Measurements from ENCODE around the gene COPS8.

COPS8 gene

GRCh38 chr2:237045449-237045848 is 40.2 kb upstream of the COPS8 start:
- DNase-seq (ENCODE audit: low read depth): peak; percentile 80
- no peak overlapping the region for H3K4me3 ChIP-seq (ENCODE audit: low read length)

GRCh38 chr2:237048595-237048994 is 37.1 kb upstream of the COPS8 start:
- no peak overlapping the region for H3K4me3 ChIP-seq (ENCODE audit: low read length)
- no peak for TF ChIP-seq CTCF (conservative IDR thresholded peaks at IDR 0.05; ENCODE audit: low read length)
- no peak for DNase-seq (ENCODE audit: low read depth)

More at GRCh38 chr2:237045449-237045848, 40.2 kb upstream of the COPS8 start:
- no peak for TF ChIP-seq CTCF (conservative IDR thresholded peaks at IDR 0.05; ENCODE audit: low read length)

GRCh38 chr2:237051861-237052260 is 33.8 kb upstream of the COPS8 start:
- no peak overlapping the region for H3K4me3 ChIP-seq (ENCODE audit: low read length)
- TF ChIP-seq CTCF (conservative IDR thresholded peaks at IDR 0.05; ENCODE audit: low read length): no peak
- DNase-seq (ENCODE audit: low read depth): no peak

- no peak for DNase-seq (ENCODE audit: low read depth)
- no peak overlapping the region for H3K4me3 ChIP-seq (ENCODE audit: low read length)
- no peak for TF ChIP-seq CTCF (conservative IDR thresholded peaks at IDR 0.05; ENCODE audit: low read length)
These were observed 32.6 kb upstream of the COPS8 start for GRCh38 chr2:237053066-237053465.

GRCh38 chr2:237055386-237056100 is 30.1 kb upstream of the COPS8 start:
- TF ChIP-seq CTCF (conservative IDR thresholded peaks at IDR 0.05; ENCODE audit: low read length): no peak
- no peak overlapping the region for H3K4me3 ChIP-seq (ENCODE audit: low read length)
- no peak for DNase-seq (ENCODE audit: low read depth)

- no peak overlapping the region for H3K4me3 ChIP-seq (ENCODE audit: low read length)
- DNase-seq (ENCODE audit: low read depth): no peak
- TF ChIP-seq CTCF (conservative IDR thresholded peaks at IDR 0.05; ENCODE audit: low read length): no peak
These were observed 29.3 kb upstream of the COPS8 start for GRCh38 chr2:237056287-237056875.

GRCh38 chr2:237057107-237057506 is 28.6 kb upstream of the COPS8 start:
- no peak for DNase-seq (ENCODE audit: low read depth)
- no peak overlapping the region for H3K4me3 ChIP-seq (ENCODE audit: low read length)
- no peak for TF ChIP-seq CTCF (conservative IDR thresholded peaks at IDR 0.05; ENCODE audit: low read length)
